K562 (cell line): Measurements from ENCODE around the gene MRPL28. TPM values are rescaled to one million over a fixed set of nuclear protein-coding genes. Genes with fewer than 3 reads are reported as not detected.

ENCODE experiments used
- ARNT ChIP-seq, 2 experiments: fragments of 450-650 bp; IDR thresholded peaks; 2 replicates each; pipeline ENCODE4 v1.6.1; 2016; ENCODE audit warnings: mild to moderate bottlenecking in 1 of 2
- CREM ChIP-seq: IDR thresholded peaks from 2 replicates; pipeline ENCODE4 v1.6.1; 2014; ENCODE audit warnings: antibody characterized with exemption, low read depth
- CSDE1 ChIP-seq, 2 experiments: fragments of 450-650 bp; IDR thresholded peaks; 2 replicates each; pipeline ENCODE4 v1.6.1; 2016; ENCODE audit warnings: mild to moderate bottlenecking in 1 of 2
- EGR1 ChIP-seq: fragments of 450-650 bp; conservative IDR thresholded peaks from 2 replicates; pipeline ENCODE4 v1.6.1; 2017; ENCODE audit warnings: mild to moderate bottlenecking
- GABPB1 ChIP-seq: sonication (generic); formaldehyde crosslinking; IDR thresholded peaks from 2 replicates; pipeline ENCODE4 v1.8.0; 2022; ENCODE audit warnings: mild to moderate bottlenecking, missing genetic modification reagents
- HMGN3 ChIP-seq: IDR thresholded peaks from 2 replicates; pipeline ENCODE4 v1.6.1; 2011; ENCODE audit warnings: borderline replicate concordance, low read depth, mild to moderate bottlenecking, mixed read lengths, low read length; ENCODE audit not compliant: insufficient read length; ENCODE audit errors: extremely low read depth
- HNRNPLL ChIP-seq: fragments of 200-400 bp; formaldehyde crosslinking; IDR thresholded peaks from 2 replicates; pipeline ENCODE4 v1.6.1; 2017; ENCODE audit warnings: low read length, low read depth, mild to moderate bottlenecking; ENCODE audit not compliant: poor library complexity, severe bottlenecking
- MBD2 ChIP-seq: sonication (generic); IDR thresholded peaks from 2 replicates; pipeline ENCODE4 v1.6.1; 2016; ENCODE audit warnings: low read depth, borderline replicate concordance
- NR4A1 ChIP-seq, 2 experiments: fragments of 250-450 bp in 1 of 2; fragments of 450-650 bp in 1 of 2; sonication (Bioruptor Pico) in 1 of 2; IDR thresholded peaks; 2 replicates each; pipeline versions ENCODE4 v1.4.0 to v1.6.1; 2016 to 2020; ENCODE audit warnings: mild to moderate bottlenecking in 2 of 2, missing compliant biosample characterization in 1 of 2, missing genetic modification characterization in 1 of 2, moderate library complexity in 1 of 2
- POLR2AphosphoS2 ChIP-seq: IDR thresholded peaks from 2 replicates; pipeline ENCODE4 v1.6.1; 2012; ENCODE audit warnings: low read length, improper control_type of control experiment
- POLR2AphosphoS5 ChIP-seq: IDR thresholded peaks from 2 replicates; pipeline ENCODE4 v1.6.1; 2011; ENCODE audit warnings: mild to moderate bottlenecking, low read depth, low read length, moderate library complexity; ENCODE audit not compliant: control insufficient read depth, insufficient read depth
- POLR2B ChIP-seq: fragments of 450-650 bp; IDR thresholded peaks from 2 replicates; pipeline ENCODE4 v1.6.1; 2018; ENCODE audit warnings: low read depth; ENCODE audit not compliant: partially characterized antibody
- PPARD ChIP-seq: fragments of 250-450 bp; sonication (Bioruptor Pico); IDR thresholded peaks from 2 replicates; pipeline ENCODE4 v1.8.0; 2022; ENCODE audit warnings: inconsistent platforms, mild to moderate bottlenecking, moderate library complexity
- SRSF1 ChIP-seq: fragments of 200-400 bp; formaldehyde crosslinking; IDR thresholded peaks from 2 replicates; pipeline ENCODE4 v1.6.1; 2017; ENCODE audit warnings: mild to moderate bottlenecking, low read depth, low read length, moderate library complexity
- TRIM24 ChIP-seq, 2 experiments: fragments of 450-650 bp; IDR thresholded peaks; 2 replicates each; pipeline ENCODE4 v1.6.1; 2016
- YY1 ChIP-seq, 3 experiments: IDR thresholded peaks; 2 replicates each; pipeline ENCODE4 v1.6.1; 2011; ENCODE audit warnings: low read length in 2 of 3, mild to moderate bottlenecking in 2 of 3, moderate library complexity in 2 of 3, borderline replicate concordance in 1 of 3, control low read depth in 1 of 3, low read depth in 1 of 3; ENCODE audit not compliant: insufficient read depth in 3 of 3, insufficient replicate concordance in 2 of 3, control insufficient read depth in 1 of 3, insufficient read length in 1 of 3; ENCODE audit errors: extremely low read depth in 1 of 3
- ZC3H8 ChIP-seq: fragments of 450-650 bp; IDR thresholded peaks from 2 replicates; pipeline ENCODE4 v1.6.1; 2017
- ZNF354B ChIP-seq: fragments of 250-450 bp; sonication (Bioruptor Pico); IDR thresholded peaks from 2 replicates; pipeline ENCODE4 v1.4.0; 2020
- polyA plus RNA-seq, 8 experiments: library from polyadenylated mRNA; depleted of rRNA in 4 of 8; stranded (reverse) in 5 of 8; unstranded in 3 of 8; fragments of >200 nt; fragmentation: Nextera tagmentation in 2 of 8; fragmentation: Illumina TruSeq in 1 of 8; extraction: Ambion mirVana in 2 of 8; extraction: Trizol in 1 of 8; gene quantifications; 2 replicates each; pipeline versions ENCODE4 v1.2.1 to v1.2.3, GENCODE V29; 2011 to 2014; ENCODE audit warnings: inconsistent platforms in 1 of 8, missing spikeins in 1 of 8
- total RNA-seq, 7 experiments: library from RNA; depleted of rRNA in 6 of 7; stranded (reverse); fragments of >200 nt in 6 of 7; fragmentation: Illumina TruSeq in 2 of 7; extraction: Trizol in 2 of 7; gene quantifications; 2 replicates each; pipeline versions ENCODE4 v1.2.1 to v1.2.3, GENCODE V29; 2011 to 2021; ENCODE audit warnings: low replicate concordance in 1 of 7
- TF ChIP-seq, protein P1 (sequence below), 2 experiments: fragments of 450-650 bp in 1 of 2; sonication (generic) in 1 of 2; formaldehyde crosslinking; conservative IDR thresholded peaks; 2 replicates each; pipeline versions ENCODE4 v1.4.0 to v1.8.1; 2020 to 2022; ENCODE audit warnings: mild to moderate bottlenecking in 1 of 2, missing genetic modification reagents in 1 of 2
- TF ChIP-seq, protein P2 (sequence below): fragments of 450-650 bp; IDR thresholded peaks from 2 replicates; pipeline ENCODE4 v1.6.1; 2016; ENCODE audit warnings: mild to moderate bottlenecking
- TF ChIP-seq, protein P3 (sequence below): fragments of 200-800 bp; sonication (Bioruptor generic); IDR thresholded peaks from 2 replicates; pipeline ENCODE4 v1.6.1; 2017; ENCODE audit warnings: missing genetic modification characterization, missing compliant biosample characterization
- TF ChIP-seq, protein P4 (sequence below), 2 experiments: IDR thresholded peaks; 2 replicates each; pipeline ENCODE4 v1.6.1; 2011; ENCODE audit warnings: borderline replicate concordance in 1 of 2, control low read depth in 1 of 2, low read depth in 1 of 2, low read length in 1 of 2, mild to moderate bottlenecking in 1 of 2, mixed read lengths in 1 of 2, moderate library complexity in 1 of 2; ENCODE audit not compliant: insufficient read depth in 1 of 2, insufficient read length in 1 of 2, poor library complexity in 1 of 2, severe bottlenecking in 1 of 2; ENCODE audit errors: extremely low read depth in 1 of 2

The MRPL28 gene
- total and polyA plus RNA-seq, 9 of the 15 experiments (the other 6 are each of a cell fraction or from before 2014, with no cell fraction given): 2.5 to 323 (median 175) TPM

DNA sequence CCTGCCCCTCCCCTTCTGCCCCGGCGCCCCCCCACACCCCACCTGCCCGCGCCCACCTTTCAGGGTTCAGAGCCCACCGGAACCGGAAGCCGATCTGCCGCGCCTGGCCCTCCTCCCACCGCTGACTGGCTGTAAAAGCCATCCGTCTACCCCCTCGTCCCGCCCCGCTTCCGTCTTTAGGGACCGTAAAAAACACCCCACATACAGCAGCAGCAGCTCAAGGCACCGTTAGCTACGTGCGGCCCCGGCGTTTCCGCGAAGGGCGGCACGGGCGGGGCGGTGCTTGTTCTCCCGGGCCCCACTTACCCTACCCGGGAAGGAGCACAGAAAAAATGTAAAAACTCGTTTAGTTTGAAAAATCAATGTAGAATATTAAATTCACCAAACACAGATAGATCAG is at the start of gene MRPL28 (continued):
- TF ChIP-seq, protein P1, sequence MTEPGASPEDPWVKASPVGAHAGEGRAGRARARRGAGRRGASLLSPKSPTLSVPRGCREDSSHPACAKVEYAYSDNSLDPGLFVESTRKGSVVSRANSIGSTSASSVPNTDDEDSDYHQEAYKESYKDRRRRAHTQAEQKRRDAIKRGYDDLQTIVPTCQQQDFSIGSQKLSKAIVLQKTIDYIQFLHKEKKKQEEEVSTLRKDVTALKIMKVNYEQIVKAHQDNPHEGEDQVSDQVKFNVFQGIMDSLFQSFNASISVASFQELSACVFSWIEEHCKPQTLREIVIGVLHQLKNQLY (CRISPR knock-in tag; conservative IDR thresholded peaks at IDR 0.05): no peak
- TF ChIP-seq NR4A1 (CRISPR knock-in tag; IDR thresholded peaks at IDR 0.05): no peak
- TF ChIP-seq NR4A1 (tag; IDR thresholded peaks at IDR 0.05): no peak
- TF ChIP-seq POLR2B: peak; percentile 17
- peak; percentile 67 for TF ChIP-seq HMGN3
- no peak for TF ChIP-seq SRSF1
- TF ChIP-seq PPARD: no peak
- no peak for TF ChIP-seq TRIM24 (IDR thresholded peaks at IDR 0.05)
- no peak for TF ChIP-seq ZC3H8
- TF ChIP-seq CSDE1 (IDR thresholded peaks at IDR 0.05): no peak
- TF ChIP-seq POLR2AphosphoS5: 0 out of 2 replicates have a peak, but pooled peaks have one; percentile 24
- TF ChIP-seq MBD2: peak; percentile 77
- peak; percentile 93 for TF ChIP-seq GABPB1 (CRISPR knock-in tag)
- peak in 2 of 3 experiments; percentile 55 to 78 for TF ChIP-seq YY1 (IDR thresholded peaks at IDR 0.05; ENCODE audit: borderline replicate concordance in 1 of 3, control insufficient read depth in 1 of 3, extremely low read depth in 1 of 3, insufficient read depth in 3 of 3, insufficient read length in 1 of 3, insufficient replicate concordance in 2 of 3, low read depth in 1 of 3, low read length in 2 of 3)
- peak; percentile 83 for TF ChIP-seq CREM
- TF ChIP-seq, protein P2, sequence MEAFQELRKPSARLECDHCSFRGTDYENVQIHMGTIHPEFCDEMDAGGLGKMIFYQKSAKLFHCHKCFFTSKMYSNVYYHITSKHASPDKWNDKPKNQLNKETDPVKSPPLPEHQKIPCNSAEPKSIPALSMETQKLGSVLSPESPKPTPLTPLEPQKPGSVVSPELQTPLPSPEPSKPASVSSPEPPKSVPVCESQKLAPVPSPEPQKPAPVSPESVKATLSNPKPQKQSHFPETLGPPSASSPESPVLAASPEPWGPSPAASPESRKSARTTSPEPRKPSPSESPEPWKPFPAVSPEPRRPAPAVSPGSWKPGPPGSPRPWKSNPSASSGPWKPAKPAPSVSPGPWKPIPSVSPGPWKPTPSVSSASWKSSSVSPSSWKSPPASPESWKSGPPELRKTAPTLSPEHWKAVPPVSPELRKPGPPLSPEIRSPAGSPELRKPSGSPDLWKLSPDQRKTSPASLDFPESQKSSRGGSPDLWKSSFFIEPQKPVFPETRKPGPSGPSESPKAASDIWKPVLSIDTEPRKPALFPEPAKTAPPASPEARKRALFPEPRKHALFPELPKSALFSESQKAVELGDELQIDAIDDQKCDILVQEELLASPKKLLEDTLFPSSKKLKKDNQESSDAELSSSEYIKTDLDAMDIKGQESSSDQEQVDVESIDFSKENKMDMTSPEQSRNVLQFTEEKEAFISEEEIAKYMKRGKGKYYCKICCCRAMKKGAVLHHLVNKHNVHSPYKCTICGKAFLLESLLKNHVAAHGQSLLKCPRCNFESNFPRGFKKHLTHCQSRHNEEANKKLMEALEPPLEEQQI: no peak
- TF ChIP-seq, protein P3, sequence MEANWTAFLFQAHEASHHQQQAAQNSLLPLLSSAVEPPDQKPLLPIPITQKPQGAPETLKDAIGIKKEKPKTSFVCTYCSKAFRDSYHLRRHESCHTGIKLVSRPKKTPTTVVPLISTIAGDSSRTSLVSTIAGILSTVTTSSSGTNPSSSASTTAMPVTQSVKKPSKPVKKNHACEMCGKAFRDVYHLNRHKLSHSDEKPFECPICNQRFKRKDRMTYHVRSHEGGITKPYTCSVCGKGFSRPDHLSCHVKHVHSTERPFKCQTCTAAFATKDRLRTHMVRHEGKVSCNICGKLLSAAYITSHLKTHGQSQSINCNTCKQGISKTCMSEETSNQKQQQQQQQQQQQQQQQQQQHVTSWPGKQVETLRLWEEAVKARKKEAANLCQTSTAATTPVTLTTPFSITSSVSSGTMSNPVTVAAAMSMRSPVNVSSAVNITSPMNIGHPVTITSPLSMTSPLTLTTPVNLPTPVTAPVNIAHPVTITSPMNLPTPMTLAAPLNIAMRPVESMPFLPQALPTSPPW (CRISPR knock-in tag): peak; percentile 80
- no peak for TF ChIP-seq ZNF354B (CRISPR knock-in tag)
- TF ChIP-seq, protein P4, sequence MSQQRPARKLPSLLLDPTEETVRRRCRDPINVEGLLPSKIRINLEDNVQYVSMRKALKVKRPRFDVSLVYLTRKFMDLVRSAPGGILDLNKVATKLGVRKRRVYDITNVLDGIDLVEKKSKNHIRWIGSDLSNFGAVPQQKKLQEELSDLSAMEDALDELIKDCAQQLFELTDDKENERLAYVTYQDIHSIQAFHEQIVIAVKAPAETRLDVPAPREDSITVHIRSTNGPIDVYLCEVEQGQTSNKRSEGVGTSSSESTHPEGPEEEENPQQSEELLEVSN (IDR thresholded peaks at IDR 0.05; ENCODE audit: borderline replicate concordance in 1 of 2, extremely low read depth in 1 of 2, insufficient read depth in 1 of 2, insufficient read length in 1 of 2, low read depth in 1 of 2, low read length in 1 of 2, poor library complexity in 1 of 2, severe bottlenecking in 1 of 2): peak in 1 of 2 experiments; percentile 11
- peak; percentile 98 for TF ChIP-seq POLR2AphosphoS2
- TF ChIP-seq EGR1: no peak
- peak; percentile 91 for TF ChIP-seq HNRNPLL
- TF ChIP-seq ARNT (IDR thresholded peaks at IDR 0.05): 0 out of 4 replicates have a peak, but pooled peaks of 1 of the 2 experiments have one; percentile 55
